Natural killer cell (primary cell): Measurements from ENCODE around the gene DENND2D. TPM values are rescaled to one million over a fixed set of nuclear protein-coding genes. Genes with fewer than 3 reads are reported as not detected.

ENCODE experiments used
- ATAC-seq, 3 donors: fragments of 150-1000 bp in 2 of 3; fragments of 200-7000 bp in 1 of 3; cut with Tn5 transposase; 1 replicate in 1 of 3; 2 replicates in 2 of 3; pipeline ENCODE4 v1.10.0; 2021; ENCODE audit warnings: mild to moderate bottlenecking in 2 of 3, moderate library complexity in 2 of 3
- DNase-seq, 2 donors: peaks; one replicate each; pipeline versions ENCODE4 v3.0.0 to v3.0.0-alpha.2; 2013 to 2021; ENCODE audit warnings: mixed read lengths in 1 of 2
- H3K27ac ChIP-seq: one replicate; pipeline ENCODE4 v1.5.1; 2013; ENCODE audit warnings: mild to moderate bottlenecking, low read length
- H3K27me3 ChIP-seq: one replicate; pipeline ENCODE4 v1.6.1; 2013; ENCODE audit warnings: low read length; ENCODE audit not compliant: control insufficient read depth, insufficient read depth
- H3K36me3 ChIP-seq: one replicate; pipeline ENCODE4 v1.6.1; 2013; ENCODE audit warnings: low read length; ENCODE audit not compliant: control insufficient read depth, insufficient read depth
- H3K4me1 ChIP-seq: one replicate; pipeline ENCODE4 v1.6.1; 2013; ENCODE audit warnings: low read length; ENCODE audit not compliant: control insufficient read depth, insufficient read depth
- H3K4me3 ChIP-seq: one replicate; pipeline ENCODE4 v1.5.1; 2013; ENCODE audit warnings: low read length
- H3K9me3 ChIP-seq: one replicate; pipeline ENCODE4 v1.6.1; 2013; ENCODE audit warnings: low read length; ENCODE audit not compliant: control insufficient read depth, insufficient read depth
- H3K27ac Mint-ChIP-seq, 2 donors: one replicate each; pipeline ENCODE4 v1.8.0; 2022; ENCODE audit warnings: mild to moderate bottlenecking in 2 of 2, mixed read lengths in 2 of 2, moderate library complexity in 1 of 2
- H3K27me3 Mint-ChIP-seq, 2 donors: one replicate each; pipeline ENCODE4 v1.8.0; 2022; ENCODE audit warnings: low read depth in 2 of 2, mixed read lengths in 2 of 2
- H3K36me3 Mint-ChIP-seq: one replicate; pipeline ENCODE4 v1.8.0; 2022; ENCODE audit warnings: mixed read lengths
- H3K4me1 Mint-ChIP-seq, 2 donors: one replicate each; pipeline ENCODE4 v1.8.0; 2022; ENCODE audit warnings: mixed read lengths in 2 of 2
- H3K4me3 Mint-ChIP-seq: one replicate; pipeline ENCODE4 v1.8.0; 2022; ENCODE audit warnings: mild to moderate bottlenecking, moderate library complexity, mixed read lengths
- H3K9me3 Mint-ChIP-seq, 2 donors: one replicate each; pipeline ENCODE4 v1.8.0; 2022; ENCODE audit warnings: mixed read lengths in 2 of 2
- WGBS: methylation state at CpG from one replicate; pipeline ENCODE4 v1.1.7; 2013; ENCODE audit warnings: missing lambda C conversion rate; ENCODE audit not compliant: insufficient coverage; 5-methylcytosine and 5-hydroxymethylcytosine counted together
- intact Hi-C: fragments of 100-400 bp; cut with micrococcal nuclease; formaldehyde crosslinking; loops from one replicate; pipeline ENCODE4 v1.14.2; 2022
- total RNA-seq, 4 donors: library from RNA; stranded (reverse); fragments of 120-200 nt in 1 of 4; gene quantifications; one replicate each; pipeline versions ENCODE4 v1.2.3 to v1.2.4, GENCODE V29; 2013 to 2022
- TF ChIP-seq, protein P1 (sequence below): fragments of 200-600 bp; IDR thresholded peaks from one replicate; pipeline ENCODE4 v1.8.0; 2022; ENCODE audit warnings: antibody characterized with exemption

The DENND2D gene
- total RNA-seq, 3 donors from 2014 or later (not counting 1 experiment from before 2014, with no cell fraction given), result 203 to 297 (median 203) TPM

DNA sequence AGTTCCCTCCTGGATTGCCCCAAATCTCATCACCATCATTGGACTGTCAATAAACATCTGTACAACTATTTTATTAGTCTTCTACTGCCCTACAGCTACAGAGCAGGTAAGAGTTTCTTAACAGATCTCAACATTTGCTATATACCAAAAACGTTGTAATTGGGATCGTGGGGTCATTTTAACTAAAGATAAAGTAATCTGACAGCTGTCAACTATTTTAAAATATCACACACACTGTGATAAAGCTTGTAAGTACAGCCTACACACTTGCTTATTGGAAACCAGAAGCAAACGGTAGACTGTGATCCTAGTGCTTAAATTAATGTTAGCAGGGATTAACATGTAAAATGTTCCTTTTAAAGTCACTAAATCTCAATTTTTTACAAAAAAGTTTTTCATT is 52.5 kb downstream of the DENND2D start:
- H3K27me3 ChIP-seq, result no peaks in the 10 kb centered on the region
- ATAC-seq (no peak), DNase-seq (no peak)
- no peak overlapping the region for H3K27ac ChIP-seq
- H3K36me3 Mint-ChIP-seq, result peaks cover 11% of the 10 kb centered on the region
- intact Hi-C loops, result no loop called here
- peaks cover 34% of the 10 kb centered on the region for H3K36me3 ChIP-seq
- H3K4me3 ChIP-seq, result no peak overlapping the region
- H3K4me1 ChIP-seq, result no peaks in the 10 kb centered on the region
- no peaks in the 10 kb centered on the region for H3K9me3 Mint-ChIP-seq
- 72% methylated on average over 3 of the region's 3 CpGs for WGBS
- H3K27ac Mint-ChIP-seq, result peak overlapping the region in 1 of 2 donors; percentile 71
- peaks cover 59 to 63% of the 10 kb centered on the region in 2 donors for H3K4me1 Mint-ChIP-seq
- TF ChIP-seq, protein P1, sequence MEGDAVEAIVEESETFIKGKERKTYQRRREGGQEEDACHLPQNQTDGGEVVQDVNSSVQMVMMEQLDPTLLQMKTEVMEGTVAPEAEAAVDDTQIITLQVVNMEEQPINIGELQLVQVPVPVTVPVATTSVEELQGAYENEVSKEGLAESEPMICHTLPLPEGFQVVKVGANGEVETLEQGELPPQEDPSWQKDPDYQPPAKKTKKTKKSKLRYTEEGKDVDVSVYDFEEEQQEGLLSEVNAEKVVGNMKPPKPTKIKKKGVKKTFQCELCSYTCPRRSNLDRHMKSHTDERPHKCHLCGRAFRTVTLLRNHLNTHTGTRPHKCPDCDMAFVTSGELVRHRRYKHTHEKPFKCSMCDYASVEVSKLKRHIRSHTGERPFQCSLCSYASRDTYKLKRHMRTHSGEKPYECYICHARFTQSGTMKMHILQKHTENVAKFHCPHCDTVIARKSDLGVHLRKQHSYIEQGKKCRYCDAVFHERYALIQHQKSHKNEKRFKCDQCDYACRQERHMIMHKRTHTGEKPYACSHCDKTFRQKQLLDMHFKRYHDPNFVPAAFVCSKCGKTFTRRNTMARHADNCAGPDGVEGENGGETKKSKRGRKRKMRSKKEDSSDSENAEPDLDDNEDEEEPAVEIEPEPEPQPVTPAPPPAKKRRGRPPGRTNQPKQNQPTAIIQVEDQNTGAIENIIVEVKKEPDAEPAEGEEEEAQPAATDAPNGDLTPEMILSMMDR, result no peak
- no peaks in the 10 kb centered on the region for H3K9me3 ChIP-seq
- no peaks in the 10 kb centered on the region for H3K27me3 Mint-ChIP-seq
- H3K4me3 Mint-ChIP-seq, result no peak overlapping the region

DNA sequence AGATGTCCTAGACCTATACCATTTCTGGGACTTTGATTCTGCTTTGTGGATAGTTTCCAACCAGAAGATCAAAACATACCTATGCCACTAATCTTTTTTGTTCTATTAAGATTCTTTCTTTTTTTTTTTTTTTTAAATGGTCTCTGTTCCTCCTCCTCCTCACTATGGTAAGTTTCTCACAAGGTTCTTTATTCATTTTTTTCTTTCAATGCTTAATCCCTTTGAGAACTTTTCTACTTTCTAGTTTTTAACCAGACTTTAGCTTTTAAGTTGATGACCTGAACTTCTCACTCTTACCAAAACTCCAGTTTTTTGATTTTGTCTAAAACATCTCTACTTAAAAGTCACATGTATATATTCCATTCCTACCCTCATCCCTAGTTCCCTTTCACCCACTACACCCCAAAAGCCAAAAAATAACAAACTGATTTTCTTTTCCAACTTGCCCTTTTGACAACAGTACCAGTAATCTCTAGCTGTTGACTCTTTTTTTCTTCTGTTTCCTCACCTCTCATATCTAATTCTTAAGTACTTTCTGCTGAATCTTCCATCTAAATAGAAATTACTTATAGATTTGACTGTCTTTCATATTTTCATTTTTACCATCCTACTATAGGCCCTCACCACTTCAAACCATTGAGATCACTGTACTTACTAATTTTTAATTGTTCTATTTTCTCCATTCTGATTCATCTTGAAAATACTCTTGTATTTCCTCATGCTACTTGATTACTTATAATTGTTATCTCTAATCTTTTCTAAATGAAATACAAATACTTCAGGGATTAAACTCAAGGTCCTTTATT is 54.3 kb downstream of the DENND2D start:
- ATAC-seq (no peak), DNase-seq (no peak)
- Mint-ChIP-seq H3K4me3 (no peak overlapping the region), H3K36me3 (peaks cover 11% of the 10 kb centered on the region), H3K27ac (peak overlapping the region; percentile 27 to 49), H3K9me3 (no peaks in the 10 kb centered on the region), H3K27me3 (no peaks in the 10 kb centered on the region), H3K4me1 (peaks cover 59 to 61% of the 10 kb centered on the region in 2 donors)
- Histone ChIP-seq H3K9me3 (no peaks in the 10 kb centered on the region), H3K27me3 (no peaks in the 10 kb centered on the region), H3K4me3 (no peak overlapping the region), H3K4me1 (no peaks in the 10 kb centered on the region), H3K27ac (no peak overlapping the region), H3K36me3 (peaks cover 28% of the 10 kb centered on the region)
- intact Hi-C loops, result no loop called here
- TF ChIP-seq, protein P1, result no peak

DNA sequence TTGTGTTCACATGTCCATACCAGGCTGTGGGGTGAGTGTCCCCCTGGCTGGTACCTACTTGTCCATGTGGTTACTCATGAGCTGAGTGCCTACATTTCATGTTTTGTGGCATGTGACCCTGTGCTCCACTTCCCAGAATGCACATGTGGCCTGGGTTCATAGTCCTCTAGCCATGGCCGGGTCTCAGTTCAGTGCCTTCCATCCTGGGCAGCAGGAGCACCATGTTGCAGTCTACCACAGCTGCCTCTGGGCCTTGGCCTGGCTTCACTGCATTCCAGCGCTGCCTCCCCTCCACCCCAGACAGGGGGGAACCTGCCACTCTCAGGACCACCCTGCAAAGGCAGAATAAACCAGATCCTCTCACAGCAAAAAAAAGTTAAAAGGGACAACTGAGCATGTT is 54.9 kb downstream of the DENND2D start:
- ATAC-seq (no peak), DNase-seq (no peak)
- intact Hi-C loops, result no loop called here
- peaks cover 11% of the 10 kb centered on the region for H3K36me3 Mint-ChIP-seq
- H3K9me3 ChIP-seq, result no peaks in the 10 kb centered on the region
- no peaks in the 10 kb centered on the region for H3K9me3 Mint-ChIP-seq
- TF ChIP-seq, protein P1, result no peak
- H3K27me3 Mint-ChIP-seq, result no peaks in the 10 kb centered on the region
- no peak overlapping the region for H3K27ac Mint-ChIP-seq
- H3K4me1 Mint-ChIP-seq, result peaks cover 60 to 64% of the 10 kb centered on the region in 2 donors
- H3K27ac ChIP-seq, result no peak overlapping the region
- WGBS, result 94% methylated on average over 2 of the region's 2 CpGs
- peaks cover 26% of the 10 kb centered on the region for H3K36me3 ChIP-seq
- no peak overlapping the region for H3K4me3 ChIP-seq
- H3K4me1 ChIP-seq, result no peaks in the 10 kb centered on the region
- no peaks in the 10 kb centered on the region for H3K27me3 ChIP-seq
- no peak overlapping the region for H3K4me3 Mint-ChIP-seq
